Transverse colon (tissue), 4 donors: ENCODE results near the gene HNRNPA1.
"Not testable (repeated sequence)": the region's sequence is repeated elsewhere in the genome, so short reads cannot be mapped to it uniquely, and the experiment has no call there.

ENCODE experiments used
- CTCF ChIP-seq, 5 experiments: fragments of 200-600 bp in 3 of 5; fragments of 450-650 bp in 2 of 5; sonication (generic) in 3 of 5; IDR thresholded peaks; 1 replicate in 2 of 5; 2 replicates in 3 of 5; pipeline ENCODE4 v1.5.1; 2016 to 2017; ENCODE audit warnings: antibody characterized with exemption in 5 of 5, inconsistent platforms in 3 of 5, mild to moderate bottlenecking in 2 of 5, moderate library complexity in 1 of 5
- EP300 ChIP-seq: sonication (generic); formaldehyde crosslinking; IDR thresholded peaks from one replicate; pipeline ENCODE4 v1.6.1; 2017; ENCODE audit warnings: antibody characterized with exemption, low read depth
- POLR2A ChIP-seq: fragments of 450-650 bp; IDR thresholded peaks from one replicate; pipeline ENCODE4 v1.6.1; 2016; ENCODE audit warnings: antibody characterized with exemption, mild to moderate bottlenecking, moderate library complexity
- POLR2AphosphoS5 ChIP-seq, 3 donors: sonication (generic); formaldehyde crosslinking; IDR thresholded peaks; one replicate each; pipeline ENCODE4 v1.6.1; 2016; ENCODE audit warnings: antibody characterized with exemption in 3 of 3

- not testable (repeated sequence) for TF ChIP-seq CTCF (IDR thresholded peaks at IDR 0.05); POLR2A; POLR2AphosphoS5 (IDR thresholded peaks at IDR 0.05); EP300
Measured at GRCh38 chr12:54231269-54231668, 49.3 kb upstream of the HNRNPA1 start.
